Posterior vena cava (tissue), 2 donors: ENCODE measurements around the gene KASH5. TPM values are rescaled to one million over a fixed set of nuclear protein-coding genes. Genes with fewer than 3 reads are reported as not detected.

Source experiments
- DNase-seq: peaks from one replicate; pipeline ENCODE4 v3.0.0-alpha.2; 2020; ENCODE audit warnings: low spot score
- intact Hi-C, 2 donors: fragments of 100-400 bp; cut with DNase I; formaldehyde crosslinking; loops; one replicate each; pipeline versions ENCODE4 v1.14.1 to v1.14.2; 2022 to 2023
- total RNA-seq, 2 donors: library from RNA; stranded (reverse); fragmentation: NEBNext Ultra II Directional; extraction: Animal tissue kit (Norgen Biotek cat#: 25700); gene quantifications; one replicate each; pipeline ENCODE4 v1.2.1, GENCODE V29; 2021
- donor health status: DM: yes; HTN: yes; CAD: no.
- donor health status: DM: yes; HTN: yes; CAD: no.

The KASH5 gene
- total RNA-seq, 2 donors from 2014 or later = not detected

GRCh38 chr19:49415810-49416200 is 27.8 kb downstream of the KASH5 start:
- intact Hi-C loops = no loop called here

GRCh38 chr19:49417088-49417487 is 29.0 kb downstream of the KASH5 start:
- intact Hi-C loops = no loop called here
- no peak for DNase-seq

More at GRCh38 chr19:49415810-49416200, 27.8 kb downstream of the KASH5 start:
- no peak for DNase-seq

- intact Hi-C loops = no loop called here
- DNase-seq = no peak
Observed at GRCh38 chr19:49418511-49418910, 30.5 kb downstream of the KASH5 start.

- intact Hi-C loops = no loop called here
- DNase-seq = no peak
Observed at GRCh38 chr19:49419173-49419572, 31.1 kb downstream of the KASH5 start.

GRCh38 chr19:49420227-49420626 is 32.2 kb downstream of the KASH5 start:
- intact Hi-C loops = no loop called here
- DNase-seq = no peak

- DNase-seq = peak; percentile 85
- intact Hi-C loops = no loop called here
Observed at GRCh38 chr19:49421039-49421877, 33.2 kb downstream of the KASH5 start.

GRCh38 chr19:49421878-49422202 is 33.8 kb downstream of the KASH5 start:
- intact Hi-C loops = no loop called here
- DNase-seq = no peak

GRCh38 chr19:49422407-49423070 is 34.5 kb downstream of the KASH5 start:
- DNase-seq = no peak
- intact Hi-C loops = no loop called here

GRCh38 chr19:49423071-49423984 is 35.3 kb downstream of the KASH5 start, which contains the start of gene PTH2:
Gene PTH2, minus strand, starts transcription at chr19:49423441. Its CDS starts 102 bp downstream, at chr19:49423339.
- no peak for DNase-seq
- intact Hi-C loops = no loop called here

- intact Hi-C loops = no loop called here
- DNase-seq = no peak
Observed at GRCh38 chr19:49423985-49424303, 35.9 kb downstream of the KASH5 start.

- DNase-seq = no peak
- intact Hi-C loops = no loop called here
Observed at GRCh38 chr19:49425178-49425577, 37.1 kb downstream of the KASH5 start, which contains the start of gene GFY. Gene GFY, plus strand, starts transcription at chr19:49425388. Its CDS starts 1,043 bp downstream, at chr19:49426431.

- intact Hi-C loops = no loop called here
Observed at GRCh38 chr19:49425922-49426592, 38.0 kb downstream of the KASH5 start.

GRCh38 chr19:49427339-49427738 is 39.3 kb downstream of the KASH5 start:
- no peak for DNase-seq
- intact Hi-C loops = no loop called here

More at GRCh38 chr19:49425922-49426592, 38.0 kb downstream of the KASH5 start:
- DNase-seq = no peak

- intact Hi-C loops = no loop called here
- no peak for DNase-seq
Observed at GRCh38 chr19:49427855-49428546, 40.0 kb downstream of the KASH5 start.

- intact Hi-C loops = no loop called here
- no peak for DNase-seq
Observed at GRCh38 chr19:49428547-49429451, 40.8 kb downstream of the KASH5 start.

- no peak for DNase-seq
- intact Hi-C loops = no loop called here
Observed at GRCh38 chr19:49430172-49430677, 42.2 kb downstream of the KASH5 start.

GRCh38 chr19:49430678-49431329 is 42.8 kb downstream of the KASH5 start:
- DNase-seq = no peak
- intact Hi-C loops = no loop called here
